ENCODE results near the gene AFM.

DNA sequence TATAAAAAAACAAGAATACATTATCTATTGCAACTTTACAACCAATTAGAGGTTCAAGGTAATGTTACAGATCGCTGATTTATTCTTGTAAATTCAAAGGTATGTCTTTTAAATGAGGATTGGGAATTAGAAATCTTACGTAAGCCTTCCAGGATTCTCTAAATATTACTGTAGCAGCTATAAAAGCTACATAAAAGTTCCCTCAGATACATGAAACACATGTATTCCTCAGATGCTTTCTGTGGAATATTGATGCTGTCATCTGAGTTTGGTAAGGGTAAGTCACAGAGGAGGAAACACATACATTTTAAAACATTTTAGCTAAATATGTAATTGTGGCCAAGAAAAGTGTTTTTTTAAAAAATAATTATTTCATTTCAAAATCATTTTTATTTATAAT lies 42.1 kb upstream of the AFM start:
- no peak for TF ChIP-seq CTCF (IDR thresholded peaks at IDR 0.05)
- TF ChIP-seq POLR2A (IDR thresholded peaks at IDR 0.05): no peak

Measured in heart left ventricle (tissue), 13 donors.